HG02571 (cell line): ENCODE measurements around the gene VMP1.
"Not testable (repeated sequence)": the region's sequence is repeated elsewhere in the genome, so short reads cannot be mapped to it uniquely, and the experiment has no call there.

Source experiments
- ATAC-seq: cut with Tn5 transposase; IDR thresholded peaks from one replicate; pipeline ENCODE4 v1.9.1; 2021; ENCODE audit warnings: mild to moderate bottlenecking, moderate library complexity; ENCODE audit not compliant: unreplicated experiment

Gene VMP1

GRCh38 chr17:59838052-59838916, 130.8 kb downstream of the VMP1 start:
- ATAC-seq: no peak

DNA sequence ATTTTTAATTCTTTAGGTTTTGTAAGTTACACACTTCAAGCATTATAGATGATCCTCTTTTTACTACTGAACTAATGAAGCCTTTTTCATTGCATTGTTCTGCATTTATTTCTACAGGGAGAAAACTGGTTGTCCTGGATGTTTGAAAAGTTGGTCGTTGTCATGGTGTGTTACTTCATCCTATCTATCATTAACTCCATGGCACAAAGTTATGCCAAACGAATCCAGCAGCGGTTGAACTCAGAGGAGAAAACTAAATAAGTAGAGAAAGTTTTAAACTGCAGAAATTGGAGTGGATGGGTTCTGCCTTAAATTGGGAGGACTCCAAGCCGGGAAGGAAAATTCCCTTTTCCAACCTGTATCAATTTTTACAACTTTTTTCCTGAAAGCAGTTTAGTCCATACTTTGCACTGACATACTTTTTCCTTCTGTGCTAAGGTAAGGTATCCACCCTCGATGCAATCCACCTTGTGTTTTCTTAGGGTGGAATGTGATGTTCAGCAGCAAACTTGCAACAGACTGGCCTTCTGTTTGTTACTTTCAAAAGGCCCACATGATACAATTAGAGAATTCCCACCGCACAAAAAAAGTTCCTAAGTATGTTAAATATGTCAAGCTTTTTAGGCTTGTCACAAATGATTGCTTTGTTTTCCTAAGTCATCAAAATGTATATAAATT, 132.3 kb downstream of the VMP1 start:
- ATAC-seq: no peak

DNA sequence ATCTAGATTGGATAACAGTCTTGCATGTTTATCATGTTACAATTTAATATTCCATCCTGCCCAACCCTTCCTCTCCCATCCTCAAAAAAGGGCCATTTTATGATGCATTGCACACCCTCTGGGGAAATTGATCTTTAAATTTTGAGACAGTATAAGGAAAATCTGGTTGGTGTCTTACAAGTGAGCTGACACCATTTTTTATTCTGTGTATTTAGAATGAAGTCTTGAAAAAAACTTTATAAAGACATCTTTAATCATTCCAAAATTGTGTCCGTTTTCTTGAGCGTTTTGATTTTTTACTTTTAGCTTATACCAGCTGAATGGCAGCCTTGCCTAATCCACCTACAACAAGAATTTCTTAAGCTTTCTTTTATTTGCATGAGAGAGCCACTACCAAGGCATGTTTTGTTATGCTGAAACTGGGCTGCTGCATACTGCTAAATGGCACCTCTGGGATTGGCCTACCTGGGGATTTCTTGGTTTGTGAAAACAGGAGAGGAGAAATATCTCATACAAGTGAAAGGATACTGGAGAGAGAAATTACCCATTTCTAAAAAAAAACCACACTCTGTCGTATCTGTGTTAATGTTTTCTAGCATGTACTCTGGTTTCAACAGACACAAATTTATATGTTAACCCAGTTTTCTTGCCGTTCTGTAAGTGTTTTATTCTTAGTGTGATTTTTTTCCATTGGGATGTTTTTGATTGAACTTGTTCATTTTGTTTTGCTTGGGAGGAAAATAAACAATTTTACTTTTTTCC, 133.1 kb downstream of the VMP1 start:
- ATAC-seq: no peak

GRCh38 chr17:59841091-59841881, 133.8 kb downstream of the VMP1 start:
- not testable (repeated sequence) for ATAC-seq

DNA sequence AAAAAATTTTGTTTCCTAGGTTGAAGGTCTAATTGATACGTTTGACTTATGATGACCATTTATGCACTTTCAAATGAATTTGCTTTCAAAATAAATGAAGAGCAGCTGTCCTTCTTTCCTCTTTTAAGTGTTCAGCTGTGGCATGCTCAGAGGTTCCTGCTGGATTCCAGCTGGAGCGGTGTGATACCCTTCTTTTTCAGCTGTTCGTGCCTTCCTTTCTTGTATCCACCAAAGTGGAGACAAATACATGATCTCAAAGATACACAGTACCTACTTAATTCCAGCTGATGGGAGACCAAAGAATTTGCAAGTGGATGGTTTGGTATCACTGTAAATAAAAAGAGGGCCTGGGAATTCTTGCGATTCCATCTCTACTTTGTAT, 134.4 kb downstream of the VMP1 start:
- not testable (repeated sequence) for ATAC-seq

DNA sequence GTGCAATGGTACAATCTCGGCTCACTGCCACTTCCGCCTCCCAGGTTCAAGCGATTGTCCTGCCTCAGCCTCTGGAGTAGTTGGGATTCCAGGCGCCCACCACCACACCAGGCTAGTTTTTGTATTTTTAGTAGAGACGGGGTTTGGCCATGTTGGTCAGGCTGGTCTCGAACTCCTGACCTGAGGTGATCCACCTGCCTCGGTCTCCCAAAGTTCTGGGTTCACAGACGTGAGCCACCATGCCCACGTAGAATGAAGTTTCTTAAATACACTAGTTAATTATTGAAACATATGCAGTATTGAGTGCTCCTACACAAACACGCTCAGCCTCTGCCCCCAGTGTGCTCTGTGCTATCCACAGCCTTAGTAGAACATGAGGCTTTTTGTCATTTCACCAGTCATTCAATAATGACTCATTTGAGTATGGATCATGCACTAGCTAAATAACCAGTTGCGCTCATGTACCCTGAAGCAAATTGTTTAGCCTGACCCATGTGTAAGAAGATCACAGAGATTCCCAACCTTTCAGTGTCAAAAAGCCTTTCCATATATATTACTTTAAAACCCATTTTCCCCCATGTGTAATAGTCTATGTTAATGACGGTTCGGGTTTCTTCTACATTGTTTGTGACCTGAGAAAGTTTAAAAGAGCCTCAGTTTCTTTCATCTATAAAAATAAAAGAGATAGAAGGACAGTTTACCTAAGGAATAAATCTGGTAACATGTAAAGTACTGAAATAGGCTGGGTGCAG, 135.6 kb downstream of the VMP1 start:
- no peak for ATAC-seq

DNA sequence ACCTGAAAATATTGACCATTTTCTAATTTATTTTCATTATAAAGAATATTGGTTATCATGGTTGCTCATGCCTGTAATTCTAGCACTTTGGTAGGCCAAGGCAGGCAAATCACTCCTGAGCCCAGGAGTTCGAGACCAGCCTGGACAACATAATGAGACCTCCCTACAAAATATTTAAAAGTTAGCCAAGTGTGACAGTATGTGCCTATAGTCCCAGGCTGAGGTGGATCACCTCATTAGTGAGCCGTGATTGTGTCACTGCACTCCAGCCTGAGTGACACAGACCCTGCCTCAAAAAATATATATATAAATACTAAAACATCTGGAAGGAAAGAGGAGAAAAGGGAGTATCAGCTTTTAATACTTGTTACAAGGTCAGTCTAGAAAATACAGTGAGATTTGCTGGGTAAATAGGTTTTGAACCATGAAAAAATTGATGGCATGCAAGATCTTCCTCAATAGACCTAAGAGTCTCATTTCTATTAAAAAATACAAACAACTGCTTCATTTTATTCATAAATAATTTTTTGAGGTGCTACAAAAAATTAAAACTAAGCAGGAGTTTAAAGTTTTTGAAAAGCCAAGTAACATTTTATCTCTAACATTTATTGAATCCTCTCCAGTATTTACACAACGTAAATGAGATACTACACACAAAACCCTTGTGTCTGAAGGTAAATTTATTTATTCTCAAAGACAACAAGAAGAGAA, 137.6 kb downstream of the VMP1 start:
- no peak for ATAC-seq

GRCh38 chr17:59845595-59846393, 138.3 kb downstream of the VMP1 start:
- no peak for ATAC-seq

GRCh38 chr17:59846394-59847165, 139.1 kb downstream of the VMP1 start:
- no peak for ATAC-seq

- ATAC-seq: no peak
Measured at GRCh38 chr17:59848385-59848668, 140.9 kb downstream of the VMP1 start.

DNA sequence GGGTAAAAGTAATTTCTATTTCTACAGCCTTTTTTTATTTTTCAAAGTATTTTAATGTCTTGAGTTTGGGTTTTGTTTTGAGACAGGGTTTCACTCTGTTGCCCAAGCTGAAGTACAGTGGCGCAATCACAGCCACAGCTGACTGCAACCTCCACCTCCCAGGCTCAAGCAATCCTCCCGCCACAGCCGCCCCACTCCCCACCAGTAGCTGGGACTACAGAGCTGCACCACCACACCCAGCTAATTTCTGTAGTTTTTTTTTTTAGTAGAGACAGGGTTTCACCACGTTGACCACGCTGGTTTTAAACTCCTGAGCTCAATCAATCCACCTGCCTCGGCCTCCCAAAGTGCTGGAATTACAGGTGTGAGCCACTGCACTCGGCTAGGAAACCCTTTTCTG, 141.3 kb downstream of the VMP1 start:
- ATAC-seq: peak; percentile 49

- not testable (repeated sequence) for ATAC-seq
Measured at GRCh38 chr17:59850311-59850710, 142.9 kb downstream of the VMP1 start.

DNA sequence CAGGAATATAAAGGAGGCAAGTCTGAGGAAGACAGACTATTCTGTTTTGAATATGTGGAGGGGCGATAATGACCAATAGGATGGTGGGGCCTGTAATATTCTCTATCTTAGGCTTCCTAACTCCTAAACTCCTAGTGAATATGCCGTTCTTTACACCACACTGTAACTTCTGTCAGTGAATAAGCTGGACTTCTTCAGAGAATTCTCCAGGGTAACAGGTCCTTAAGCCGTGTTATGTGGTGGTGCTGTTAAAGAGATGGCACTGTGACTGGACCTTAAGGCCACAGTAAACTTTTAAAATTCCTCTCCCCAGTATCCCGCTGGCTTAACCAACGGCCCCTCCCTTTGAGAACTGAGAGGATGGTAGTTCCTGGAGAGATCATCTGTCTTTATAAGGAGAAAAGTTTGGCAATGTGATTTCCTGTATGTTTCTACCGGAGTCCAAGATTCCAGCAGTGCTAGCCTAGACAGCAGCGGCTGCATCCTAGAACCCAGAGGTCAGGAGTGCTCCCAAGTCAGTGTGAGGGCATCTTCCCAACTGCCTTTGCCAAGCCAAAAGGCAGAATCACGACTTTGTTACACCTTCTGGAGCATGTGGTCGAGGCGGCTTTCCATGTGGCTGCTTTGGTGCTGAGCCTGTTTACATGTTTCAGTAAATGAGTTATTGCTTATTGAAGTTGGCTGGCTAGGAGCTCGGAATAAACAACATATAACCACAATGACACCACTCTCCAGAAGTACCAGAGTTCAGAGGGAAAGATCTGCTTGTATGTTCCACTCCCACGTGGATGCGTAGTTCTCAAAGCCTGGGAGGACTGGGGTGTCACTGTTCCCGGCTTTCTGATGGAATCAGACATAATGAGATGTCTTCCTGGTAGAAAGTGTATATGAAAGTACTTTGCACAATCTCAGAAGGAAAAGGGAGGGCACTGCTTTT, 144.3 kb downstream of the VMP1 start:
- ATAC-seq: no peak

GRCh38 chr17:59852847-59853167, 145.4 kb downstream of the VMP1 start:
- not testable (repeated sequence) for ATAC-seq

DNA sequence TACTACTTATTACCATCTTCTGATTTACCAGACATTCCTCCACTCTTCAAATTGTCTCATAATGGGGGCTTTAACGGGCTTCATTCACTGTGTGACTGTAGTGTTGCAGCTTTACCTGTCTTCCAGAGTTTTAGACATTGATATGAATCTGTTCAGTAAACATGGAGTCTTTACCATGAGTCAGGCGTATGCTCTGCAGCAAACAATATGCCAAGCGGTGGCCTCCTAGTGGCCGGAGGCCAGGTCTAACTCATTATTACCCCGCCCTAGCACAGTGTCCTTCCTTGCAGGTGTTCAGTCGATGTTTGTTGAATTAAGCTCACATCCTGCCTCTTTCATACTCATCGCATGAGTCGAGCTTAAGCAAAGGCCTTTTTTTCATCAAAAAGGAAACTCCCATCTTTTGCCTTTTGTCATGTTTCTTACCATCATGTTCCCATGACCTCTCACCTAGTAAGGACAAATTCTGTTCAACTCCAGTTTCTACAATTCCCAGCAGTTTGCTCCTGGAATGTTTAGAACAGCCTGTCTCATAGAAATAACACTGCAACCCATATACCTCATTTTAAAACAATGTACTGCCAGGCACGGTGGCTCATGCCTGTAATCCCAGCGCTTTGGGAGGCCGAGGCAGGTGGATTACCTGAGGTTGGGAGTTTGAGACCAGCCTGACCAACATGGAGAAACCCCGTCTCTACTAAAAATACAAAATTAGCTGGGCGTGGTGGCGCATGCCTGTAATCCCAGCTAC, 145.9 kb downstream of the VMP1 start:
- no peak for ATAC-seq

DNA sequence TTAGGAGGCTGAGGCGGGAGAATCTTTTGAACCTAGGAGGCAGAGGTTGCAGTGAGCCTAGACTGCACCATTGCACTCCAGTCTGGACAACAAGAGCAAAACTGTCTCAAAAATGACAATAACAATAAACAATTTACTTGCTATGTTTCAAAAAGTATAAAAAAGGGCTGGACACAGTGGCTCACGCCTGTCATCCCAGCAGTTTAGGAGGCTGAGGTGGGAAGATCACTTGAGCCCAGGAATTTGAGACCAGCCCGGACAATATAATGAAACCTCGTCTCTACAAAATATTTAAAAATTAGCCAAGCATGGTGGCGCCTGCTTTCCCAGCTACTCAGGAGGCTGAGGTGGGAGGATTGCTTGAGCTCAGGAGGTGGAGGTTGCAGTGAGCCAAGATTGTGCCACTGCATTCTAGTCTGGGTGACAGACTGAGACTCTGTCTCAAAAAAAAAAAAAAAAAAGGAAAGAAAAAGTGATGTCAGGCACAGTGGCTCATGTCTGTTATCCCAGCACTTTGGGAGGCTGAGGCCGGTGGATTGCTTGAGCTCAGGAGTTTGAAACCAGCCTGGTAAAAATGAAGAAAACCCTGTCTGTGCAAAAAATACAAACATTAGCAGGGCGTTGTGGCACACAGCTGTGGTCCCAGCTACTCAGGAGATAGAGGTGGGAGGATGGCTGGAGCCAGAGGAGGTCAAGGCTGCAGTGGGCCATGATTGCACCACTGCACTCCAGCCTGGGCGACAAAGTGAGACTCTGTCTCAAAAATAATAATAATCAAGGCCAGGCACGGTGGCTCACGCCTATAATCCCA, 146.7 kb downstream of the VMP1 start:
- ATAC-seq: not testable (repeated sequence)
